Left lobe of liver (tissue), 2 donors: ENCODE measurements around the gene CST9. TPM values are rescaled to one million over a fixed set of nuclear protein-coding genes. Genes with fewer than 3 reads are reported as not detected.
"Not testable (repeated sequence)": the region's sequence is repeated elsewhere in the genome, so short reads cannot be mapped to it uniquely, and the experiment has no call there.

Source experiments
- ATAC-seq: fragments of 200-7000 bp; cut with Tn5 transposase; one replicate; pipeline ENCODE4 v1.9.1; 2020; ENCODE audit warnings: mild to moderate bottlenecking, moderate library complexity
- DNase-seq: peaks from one replicate; pipeline ENCODE4 v3.0.0-alpha.2; 2020; ENCODE audit warnings: low spot score
- total RNA-seq: library from RNA; stranded (reverse); gene quantifications from one replicate; pipeline ENCODE4 v1.2.1, GENCODE V29; 2021
- donor health status: DM: no; HTN: no; CAD: no; lungs with moderate emphysema.
- donor health status: DM: no; HTN: yes; CAD: no.

The CST9 gene
- total RNA-seq, 1 donor from 2014 or later, result not detected

GRCh38 chr20:23624324-23624691 lies 18.6 kb upstream of the CST9 start:
- ATAC-seq, result no peak
- no peak for DNase-seq

- DNase-seq, result no peak
- no peak for ATAC-seq
Measured at GRCh38 chr20:23623666-23624323, 18.1 kb upstream of the CST9 start.

GRCh38 chr20:23622839-23623343 lies 17.2 kb upstream of the CST9 start:
- no peak for DNase-seq
- peak; percentile 86 for ATAC-seq

- ATAC-seq, DNase-seq: not testable (repeated sequence)
Measured at GRCh38 chr20:23622401-23622800, 16.7 kb upstream of the CST9 start.

- DNase-seq, ATAC-seq: not testable (repeated sequence)
Measured at GRCh38 chr20:23620670-23621386, 15.1 kb upstream of the CST9 start.

GRCh38 chr20:23614163-23614562 lies 8.4 kb upstream of the CST9 start:
- DNase-seq, result no peak
- no peak for ATAC-seq

- ATAC-seq, result no peak
- DNase-seq, result no peak
Measured at GRCh38 chr20:23613676-23614075, 8.0 kb upstream of the CST9 start.

- ATAC-seq, result no peak
Measured at GRCh38 chr20:23612396-23612795, 6.7 kb upstream of the CST9 start.

GRCh38 chr20:23609486-23610109 lies 3.9 kb upstream of the CST9 start:
- ATAC-seq, result no peak
- DNase-seq, result no peak

More at GRCh38 chr20:23612396-23612795, 6.7 kb upstream of the CST9 start:
- no peak for DNase-seq

- DNase-seq (no peak), ATAC-seq (no peak)
Measured at GRCh38 chr20:23608251-23608846, 2.6 kb upstream of the CST9 start.

- ATAC-seq (no peak), DNase-seq (no peak)
Measured at GRCh38 chr20:23607497-23608245, 2.0 kb upstream of the CST9 start.

GRCh38 chr20:23606652-23607049 lies 934 bp upstream of the CST9 start:
- DNase-seq (peak; percentile 73), ATAC-seq (peak; percentile 98)

GRCh38 chr20:23604306-23604705 lies 1.4 kb downstream of the CST9 start:
- ATAC-seq (no peak), DNase-seq (no peak)

- ATAC-seq, result no peak
- DNase-seq, result no peak
Measured at GRCh38 chr20:23603321-23603720, 2.4 kb downstream of the CST9 start.

GRCh38 chr20:23602699-23603098 lies 3.0 kb downstream of the CST9 start:
- DNase-seq, result no peak
- no peak for ATAC-seq

- DNase-seq (no peak), ATAC-seq (no peak)
Measured at GRCh38 chr20:23602241-23602640, 3.5 kb downstream of the CST9 start.

GRCh38 chr20:23601715-23602114 lies 4.0 kb downstream of the CST9 start:
- ATAC-seq (no peak), DNase-seq (no peak)

- ATAC-seq, result no peak
- no peak for DNase-seq
Measured at GRCh38 chr20:23598481-23598880, 7.2 kb downstream of the CST9 start.

- DNase-seq (no peak), ATAC-seq (no peak)
Measured at GRCh38 chr20:23596579-23597250, 9.0 kb downstream of the CST9 start.

- DNase-seq, result no peak
- no peak for ATAC-seq
Measured at GRCh38 chr20:23595941-23596340, 9.8 kb downstream of the CST9 start.
